ENCODE data around the gene DTX3.

DNA sequence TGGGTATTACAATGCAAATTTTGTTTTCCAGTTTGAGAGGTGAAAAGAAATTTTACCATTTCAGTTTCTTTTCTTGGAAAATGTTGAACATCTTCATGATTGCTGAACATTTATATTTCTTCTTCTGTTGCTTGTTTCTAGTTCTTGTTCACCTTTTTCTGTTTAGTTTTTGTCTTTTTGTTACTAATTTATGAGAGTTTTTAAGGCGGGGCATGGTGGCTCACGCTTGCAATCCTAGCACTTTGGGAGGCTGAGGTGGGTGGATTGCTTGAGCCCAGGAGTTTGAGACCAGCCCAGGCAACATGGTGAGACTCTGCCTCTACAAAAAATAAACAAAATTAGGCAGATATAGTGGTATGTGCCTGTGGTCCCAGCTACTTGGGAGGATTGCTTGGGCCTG, 44.1 kb upstream of the DTX3 start:
- TF ChIP-seq SP1 (IDR thresholded peaks at IDR 0.05), result no peak
- no peak for TF ChIP-seq BHLHE40 (IDR thresholded peaks at IDR 0.05; ENCODE audit: borderline replicate concordance)
- TF ChIP-seq ELF4 (IDR thresholded peaks at IDR 0.05), result no peak
